Measurements from ENCODE around the gene GARIN5A.
"Not testable (repeated sequence)": the region's sequence is repeated elsewhere in the genome, so short reads cannot be mapped to it uniquely, and the experiment has no call there.

The GARIN5A gene

DNA sequence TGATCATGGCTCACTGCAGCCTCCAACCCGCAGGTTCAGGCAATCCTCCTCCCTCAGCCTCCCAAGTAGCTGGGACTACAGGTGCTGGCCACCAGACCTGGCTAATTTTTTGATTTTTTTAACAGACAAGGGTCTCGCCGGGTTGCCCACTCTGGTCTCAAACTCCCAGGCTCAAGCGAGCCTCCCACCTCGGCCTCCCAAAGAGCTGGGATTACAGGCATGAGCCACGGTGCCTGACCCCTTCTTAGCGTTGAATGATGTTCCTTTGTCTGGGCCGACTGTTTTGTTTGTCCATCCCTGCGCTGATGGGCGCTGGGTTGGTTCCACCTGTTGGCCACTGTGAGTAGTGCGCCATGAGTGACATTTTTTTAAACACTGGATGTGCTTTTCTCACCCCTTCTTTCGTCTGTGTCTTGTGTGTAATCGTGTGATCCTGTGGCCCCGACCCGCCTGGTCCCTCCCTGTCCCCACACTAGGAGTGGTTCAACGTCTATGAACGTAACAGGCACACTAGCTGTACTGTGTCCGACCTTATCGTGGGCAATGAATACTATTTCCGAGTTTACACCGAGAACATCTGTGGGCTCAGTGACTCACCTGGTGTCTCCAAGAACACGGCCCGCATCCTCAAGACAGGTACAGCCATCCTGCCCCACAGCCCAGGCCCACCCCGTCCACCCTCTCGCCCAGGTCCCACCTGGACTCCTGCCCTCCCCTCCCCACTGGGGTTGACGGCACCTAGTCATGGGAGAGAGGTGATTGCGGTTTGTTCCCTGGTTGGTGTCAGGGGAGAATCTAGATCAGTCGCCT, 15.4 kb downstream of the GARIN5A start:
- peak; percentile 34 for DNase-seq

DNA sequence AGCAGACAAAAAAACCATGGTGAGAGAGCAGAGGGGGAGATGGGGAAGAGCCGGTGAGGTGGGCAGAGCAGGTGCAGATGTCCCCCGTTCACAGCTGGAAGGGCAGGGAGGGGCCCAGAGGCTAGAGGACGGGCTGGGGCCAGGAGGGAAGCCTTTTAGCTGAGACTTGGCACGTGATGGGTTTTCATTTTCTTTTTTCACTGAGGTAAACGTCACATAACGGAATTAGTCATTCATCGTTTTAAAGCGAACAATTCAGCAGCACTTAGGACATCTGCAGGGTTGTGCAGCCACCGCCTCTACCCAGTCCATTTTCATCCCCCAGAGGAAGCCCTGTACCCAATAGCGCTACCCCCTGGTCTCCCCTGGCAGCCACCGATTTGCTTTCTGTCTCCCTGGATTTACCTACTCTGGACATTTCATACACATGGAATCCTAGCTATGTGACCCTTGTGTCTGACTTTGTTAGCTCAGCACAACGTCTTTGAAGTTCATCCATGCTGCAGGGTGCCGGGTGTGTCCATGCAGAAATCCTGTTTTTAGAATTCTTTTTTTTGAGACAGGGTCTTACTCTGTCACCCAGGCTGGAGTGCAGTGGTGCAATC, 16.4 kb downstream of the GARIN5A start:
- DNase-seq: no peak

DNA sequence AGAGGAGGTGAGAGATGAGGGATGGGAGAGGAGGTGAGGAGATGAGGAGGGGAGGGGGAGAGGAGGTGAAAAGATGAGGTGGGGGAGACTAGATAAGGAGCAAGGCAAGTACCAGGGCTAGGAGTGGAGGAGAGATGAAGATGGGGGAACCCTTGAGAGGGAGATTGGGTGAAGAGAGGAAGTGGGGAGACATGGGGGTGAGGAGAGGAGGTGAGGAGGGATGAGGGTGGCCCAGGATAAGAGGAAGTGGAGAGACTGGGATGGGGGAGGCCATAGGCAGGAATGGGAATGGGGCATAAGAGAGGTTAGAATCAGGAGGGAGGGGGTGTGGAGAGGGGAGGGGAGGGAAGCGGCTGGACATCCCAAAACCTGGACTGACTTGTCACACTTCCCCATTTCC, 17.0 kb downstream of the GARIN5A start:
- DNase-seq: no peak

DNA sequence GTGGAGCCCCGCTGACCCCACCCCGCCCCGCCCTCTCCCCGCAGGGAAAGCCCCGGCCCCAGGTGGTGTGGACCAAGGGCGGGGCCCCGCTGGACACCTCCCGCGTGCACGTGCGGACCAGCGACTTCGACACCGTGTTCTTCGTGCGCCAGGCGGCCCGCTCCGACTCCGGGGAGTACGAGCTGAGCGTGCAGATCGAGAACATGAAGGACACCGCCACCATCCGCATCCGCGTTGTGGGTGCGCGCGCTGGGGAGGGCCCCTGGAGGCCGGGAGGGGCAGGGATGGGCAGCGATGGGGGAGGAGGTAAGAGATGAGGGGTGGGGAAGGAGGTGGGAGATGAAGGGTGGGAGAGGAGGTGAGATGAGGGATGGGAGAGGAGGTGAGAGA, 17.6 kb downstream of the GARIN5A start:
- no peak for DNase-seq

GRCh38 chr19:50458396-50459066, 18.1 kb downstream of the GARIN5A start:
- no peak for DNase-seq

DNA sequence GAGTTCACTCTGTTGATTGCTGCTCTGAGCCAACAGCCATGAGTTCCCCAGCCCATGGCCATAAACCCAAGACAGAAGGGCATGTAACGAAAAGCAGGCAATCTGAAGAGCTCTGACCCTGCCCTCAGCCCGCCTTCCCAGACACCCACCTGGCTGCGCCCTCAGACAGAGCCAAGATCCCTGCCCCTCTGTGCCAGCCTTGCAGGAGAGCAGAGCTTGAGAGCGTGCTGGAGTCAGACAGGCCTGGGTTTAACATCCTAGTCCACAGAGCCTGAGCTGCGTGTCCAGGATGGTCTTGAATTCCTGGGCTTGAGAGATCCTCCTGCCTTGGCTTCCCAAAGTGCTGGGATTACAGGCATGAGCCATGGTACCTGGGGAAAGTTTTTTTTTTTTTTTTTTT, 19.3 kb downstream of the GARIN5A start:
- DNase-seq: no peak

GRCh38 chr19:50455992-50456391, 20.7 kb downstream of the GARIN5A start:
- no peak for DNase-seq

GRCh38 chr19:50453243-50453642, 23.4 kb downstream of the GARIN5A start:
- DNase-seq: no peak

DNA sequence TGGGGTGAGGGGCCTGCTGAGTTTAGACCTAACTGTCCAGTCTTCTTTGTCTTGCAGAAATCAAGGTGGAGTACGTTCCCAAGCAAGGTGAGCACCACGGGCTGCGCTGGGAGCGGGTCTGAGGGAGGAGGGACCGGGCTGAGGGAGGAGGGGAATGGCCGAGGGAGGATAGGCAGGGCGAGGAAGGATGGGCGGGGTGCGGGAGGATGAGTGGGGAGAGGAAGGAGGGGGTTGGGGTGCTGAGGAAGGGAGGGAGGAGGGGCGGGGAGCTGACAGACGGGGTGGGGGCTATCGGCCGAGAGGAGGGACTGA, 25.5 kb downstream of the GARIN5A start:
- no peak for DNase-seq

GRCh38 chr19:50450369-50451222, 26.1 kb downstream of the GARIN5A start:
- DNase-seq: no peak

GRCh38 chr19:50449236-50449899, 27.3 kb downstream of the GARIN5A start:
- DNase-seq: no peak

GRCh38 chr19:50447750-50448149, 28.9 kb downstream of the GARIN5A start:
- no peak for DNase-seq

GRCh38 chr19:50447053-50447452, 29.6 kb downstream of the GARIN5A start:
- DNase-seq: no peak

DNA sequence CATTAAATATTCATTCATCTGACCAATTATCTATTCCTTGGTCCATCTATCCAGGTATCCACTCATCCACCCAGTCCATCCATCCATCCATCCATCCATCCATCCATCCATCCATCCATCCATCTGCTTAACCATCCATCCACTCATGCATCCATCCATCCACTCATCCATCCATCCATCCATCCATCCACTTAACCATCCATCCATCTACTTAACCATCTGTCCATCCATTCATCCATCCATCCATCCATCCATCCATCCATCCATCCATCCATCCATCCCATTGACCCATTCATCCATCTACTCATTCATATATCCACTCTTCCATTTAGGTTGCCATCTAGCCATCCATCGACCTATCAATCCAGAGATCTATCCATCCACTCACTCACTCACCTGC, 32.6 kb downstream of the GARIN5A start:
- no peak for DNase-seq

GRCh38 chr19:50439130-50439529, 37.5 kb downstream of the GARIN5A start:
- DNase-seq: not testable (repeated sequence)

GRCh38 chr19:50437862-50438449, 38.7 kb downstream of the GARIN5A start:
- DNase-seq: no peak

DNA sequence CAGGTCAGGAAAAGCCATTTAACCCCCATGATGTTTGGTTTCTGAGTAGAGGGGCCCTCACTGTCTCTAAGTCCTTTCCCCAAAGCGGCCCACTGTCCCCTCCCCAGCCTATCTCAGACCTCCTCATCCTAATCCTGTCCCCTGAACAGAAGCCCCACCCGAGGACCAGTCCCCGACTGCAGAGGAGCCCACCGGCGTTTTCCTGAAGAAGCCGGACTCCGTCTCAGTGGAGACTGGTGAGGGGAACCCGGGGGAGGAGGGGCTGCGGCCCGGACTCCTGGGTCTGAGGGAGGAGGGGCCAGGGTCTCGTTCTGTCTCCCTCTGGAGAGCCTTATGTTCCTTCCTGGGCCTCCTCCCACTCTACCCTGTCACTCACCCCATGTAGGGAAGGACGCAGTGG, 41.0 kb downstream of the GARIN5A start:
- no peak for DNase-seq

GRCh38 chr19:50435221-50435620, 41.4 kb downstream of the GARIN5A start:
- DNase-seq: no peak

GRCh38 chr19:50434525-50434924, 42.1 kb downstream of the GARIN5A start:
- DNase-seq: no peak

DNA sequence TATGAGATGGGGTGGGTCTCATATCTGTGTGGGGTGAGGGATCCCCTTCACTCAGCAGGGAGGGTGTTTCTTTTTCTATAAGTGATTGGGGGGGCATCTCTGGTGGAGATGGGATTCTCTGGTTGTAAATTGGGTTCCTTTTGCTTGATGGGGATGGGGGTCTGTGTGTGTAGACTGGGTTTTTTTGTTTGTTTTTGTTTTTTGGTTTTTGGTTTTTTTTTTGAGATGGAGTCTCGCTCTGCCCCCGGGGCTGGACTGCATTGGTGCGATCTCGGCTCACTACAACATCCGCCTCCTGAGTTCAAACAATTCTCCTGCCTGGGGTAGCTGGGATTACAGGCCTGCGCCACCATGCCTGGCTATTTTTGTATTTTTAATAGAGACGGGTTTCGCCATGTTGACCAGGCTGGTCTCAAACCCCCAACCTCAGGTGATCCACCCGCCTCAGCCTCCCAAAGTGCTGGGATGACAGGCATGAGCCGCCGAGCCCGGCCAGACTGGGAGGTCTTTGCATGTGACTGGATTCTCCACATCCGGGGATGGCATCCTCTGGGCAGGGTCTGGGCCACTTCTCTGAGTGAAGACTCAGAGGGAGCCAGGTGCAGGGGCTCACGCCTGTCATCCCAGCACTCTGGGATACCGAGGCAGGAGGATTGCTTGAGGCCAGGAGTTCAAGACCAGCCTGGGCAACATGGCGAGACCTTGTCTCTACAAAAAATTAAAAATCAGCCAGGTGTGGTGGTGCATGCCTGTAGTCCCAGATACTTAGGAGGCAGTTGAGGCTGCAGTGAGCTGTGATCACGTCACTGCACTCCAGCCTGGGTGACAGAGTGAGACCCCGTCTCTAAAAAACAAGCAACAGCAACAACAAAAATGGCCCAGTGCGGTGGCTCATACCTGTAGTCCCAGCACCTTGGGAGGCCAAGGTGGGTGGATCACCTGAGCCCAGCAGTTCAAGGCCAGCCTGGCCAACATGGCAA, 43.2 kb downstream of the GARIN5A start:
- no peak for DNase-seq
